K562 (cell line): ENCODE measurements around the gene SIMC1. TPM values are rescaled to one million over a fixed set of nuclear protein-coding genes. Genes with fewer than 3 reads are reported as not detected.
A peak's percentile ranks its signal among the peaks of the same experiment; 100 is the strongest.

Experiments used
- CBX5 ChIP-seq: IDR thresholded peaks from 2 replicates; pipeline ENCODE4 v1.6.1; 2014; ENCODE audit warnings: low read depth, borderline replicate concordance
- ESRRA ChIP-seq: fragments of 450-650 bp; IDR thresholded peaks from 2 replicates; pipeline ENCODE4 v1.6.1; 2014; ENCODE audit warnings: low read depth, mild to moderate bottlenecking, moderate library complexity, borderline replicate concordance
- EZH2 ChIP-seq: IDR thresholded peaks from 2 replicates; pipeline ENCODE4 v1.6.1; 2012; ENCODE audit warnings: low read depth, mild to moderate bottlenecking, inconsistent platforms, low read length, borderline replicate concordance
- HIVEP1 ChIP-seq: fragments of 250-450 bp; sonication (Bioruptor Pico); IDR thresholded peaks from 2 replicates; pipeline ENCODE4 v1.4.0; 2020; ENCODE audit warnings: mild to moderate bottlenecking
- MIER1 ChIP-seq: fragments of 450-650 bp; IDR thresholded peaks from 2 replicates; pipeline ENCODE4 v1.6.1; 2016; ENCODE audit warnings: antibody characterized with exemption, mild to moderate bottlenecking, low read depth
- MTA2 ChIP-seq: fragments of 450-650 bp; IDR thresholded peaks from 2 replicates; pipeline ENCODE4 v1.6.1; 2016; ENCODE audit warnings: low read depth
- MYC ChIP-seq, 2 experiments: fragments of 250-450 bp in 1 of 2; sonication (Bioruptor Pico) in 1 of 2; IDR thresholded peaks; 2 replicates each; pipeline versions ENCODE4 v1.5.1 to v1.6.1; 2012 to 2021; ENCODE audit warnings: low read depth in 2 of 2, borderline replicate concordance in 1 of 2, improper control_type of control experiment in 1 of 2, low read length in 1 of 2, mild to moderate bottlenecking in 1 of 2, moderate library complexity in 1 of 2
- PHF20 ChIP-seq: fragments of 450-650 bp; IDR thresholded peaks from 2 replicates; pipeline ENCODE4 v1.6.1; 2018; ENCODE audit not compliant: partially characterized antibody
- POLR2AphosphoS2 ChIP-seq: IDR thresholded peaks from 2 replicates; pipeline ENCODE4 v1.6.1; 2012; ENCODE audit warnings: low read length, improper control_type of control experiment
- PTTG1 ChIP-seq: fragments of 450-650 bp; IDR thresholded peaks from 2 replicates; pipeline ENCODE4 v1.6.1; 2016; ENCODE audit warnings: low read depth, mild to moderate bottlenecking, missing genetic modification characterization, missing compliant biosample characterization
- RBM22 ChIP-seq: fragments of 200-400 bp; formaldehyde crosslinking; IDR thresholded peaks from 2 replicates; pipeline ENCODE4 v1.6.1; 2018; ENCODE audit warnings: low read length, low read depth; ENCODE audit not compliant: poor library complexity, severe bottlenecking
- SREBF1 ChIP-seq: fragments of 150-350 bp; IDR thresholded peaks from 2 replicates; pipeline ENCODE4 v1.6.1; 2014; ENCODE audit warnings: antibody characterized with exemption, low read depth, low read length, borderline replicate concordance
- ZBTB7A ChIP-seq: IDR thresholded peaks from 2 replicates; pipeline ENCODE4 v1.6.1; 2011; ENCODE audit warnings: low read depth, mild to moderate bottlenecking, low read length, moderate library complexity, borderline replicate concordance; ENCODE audit not compliant: control insufficient read depth
- ZKSCAN1 ChIP-seq: fragments of 150-350 bp; IDR thresholded peaks from 2 replicates; pipeline ENCODE4 v1.6.1; 2016; ENCODE audit warnings: low read depth, low read length
- ZNF584 ChIP-seq: fragments of 200-800 bp; sonication (Bioruptor generic); IDR thresholded peaks from 2 replicates; pipeline ENCODE4 v1.6.1; 2016; ENCODE audit warnings: low read depth, mild to moderate bottlenecking, missing genetic modification characterization, missing compliant biosample characterization
- ZNF589 ChIP-seq: fragments of 200-800 bp; sonication (Bioruptor generic); IDR thresholded peaks from 2 replicates; pipeline ENCODE4 v1.6.1; 2016; ENCODE audit warnings: low read depth, missing genetic modification characterization, missing compliant biosample characterization
- polyA plus RNA-seq, 8 experiments: library from polyadenylated mRNA; depleted of rRNA in 4 of 8; stranded (reverse) in 5 of 8; unstranded in 3 of 8; fragments of >200 nt; fragmentation: Nextera tagmentation in 2 of 8; fragmentation: Illumina TruSeq in 1 of 8; extraction: Ambion mirVana in 2 of 8; extraction: Trizol in 1 of 8; gene quantifications; 2 replicates each; pipeline versions ENCODE4 v1.2.1 to v1.2.3, GENCODE V29; 2011 to 2014; ENCODE audit warnings: inconsistent platforms in 1 of 8, missing spikeins in 1 of 8
- total RNA-seq, 7 experiments: library from RNA; depleted of rRNA in 6 of 7; stranded (reverse); fragments of >200 nt in 6 of 7; fragmentation: Illumina TruSeq in 2 of 7; extraction: Trizol in 2 of 7; gene quantifications; 2 replicates each; pipeline versions ENCODE4 v1.2.1 to v1.2.3, GENCODE V29; 2011 to 2021; ENCODE audit warnings: low replicate concordance in 1 of 7
- TF ChIP-seq, protein P1 (sequence below), 3 experiments: fragments of 200-800 bp in 1 of 3; fragments of 250-450 bp in 1 of 3; fragments of 450-650 bp in 1 of 3; sonication (Bioruptor Pico) in 1 of 3; sonication (Bioruptor generic) in 1 of 3; formaldehyde crosslinking in 1 of 3; IDR thresholded peaks; 2 replicates each; pipeline versions ENCODE4 v1.6.1 to v1.8.0; 2016 to 2022; ENCODE audit warnings: mild to moderate bottlenecking in 2 of 3, missing genetic modification characterization in 2 of 3, missing compliant biosample characterization in 1 of 3, moderate library complexity in 1 of 3
- TF ChIP-seq, protein P2 (sequence below): fragments of 250-450 bp; sonication (Bioruptor Pico); IDR thresholded peaks from 2 replicates; pipeline ENCODE4 v1.5.0; 2020; ENCODE audit warnings: mild to moderate bottlenecking
- TF ChIP-seq, protein P3 (sequence below): fragments of 450-650 bp; formaldehyde crosslinking; IDR thresholded peaks from 2 replicates; pipeline ENCODE4 v1.4.0; 2020; ENCODE audit warnings: mild to moderate bottlenecking, moderate library complexity

Gene SIMC1
- total and polyA plus RNA-seq, 9 of the 15 experiments (the other 6 are each of a cell fraction or from before 2014, with no cell fraction given): 7.2 to 36.3 (median 14.7) TPM

DNA sequence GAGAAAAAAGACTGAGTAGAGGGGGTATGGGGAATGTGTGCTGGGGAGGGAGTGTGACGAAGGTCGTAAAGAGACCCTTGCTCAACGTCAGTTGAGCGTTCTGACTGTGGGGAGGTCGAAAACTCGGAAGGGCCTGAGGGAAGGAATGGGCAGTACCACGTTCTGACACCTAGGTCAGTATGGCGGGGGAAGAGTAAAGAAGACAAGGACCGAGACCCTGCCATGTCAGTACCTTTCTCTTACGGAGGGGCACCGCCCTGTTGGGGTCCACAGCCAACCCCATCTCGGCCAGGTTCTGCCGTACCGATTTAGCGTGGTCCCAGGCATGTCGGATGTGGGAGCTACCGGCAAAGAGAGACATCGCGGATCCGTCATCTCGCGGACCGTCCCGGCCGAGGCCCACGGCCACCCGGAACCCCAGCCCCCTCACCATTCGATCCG, 149.8 kb downstream of the SIMC1 start (continued):
- TF ChIP-seq, protein P1, sequence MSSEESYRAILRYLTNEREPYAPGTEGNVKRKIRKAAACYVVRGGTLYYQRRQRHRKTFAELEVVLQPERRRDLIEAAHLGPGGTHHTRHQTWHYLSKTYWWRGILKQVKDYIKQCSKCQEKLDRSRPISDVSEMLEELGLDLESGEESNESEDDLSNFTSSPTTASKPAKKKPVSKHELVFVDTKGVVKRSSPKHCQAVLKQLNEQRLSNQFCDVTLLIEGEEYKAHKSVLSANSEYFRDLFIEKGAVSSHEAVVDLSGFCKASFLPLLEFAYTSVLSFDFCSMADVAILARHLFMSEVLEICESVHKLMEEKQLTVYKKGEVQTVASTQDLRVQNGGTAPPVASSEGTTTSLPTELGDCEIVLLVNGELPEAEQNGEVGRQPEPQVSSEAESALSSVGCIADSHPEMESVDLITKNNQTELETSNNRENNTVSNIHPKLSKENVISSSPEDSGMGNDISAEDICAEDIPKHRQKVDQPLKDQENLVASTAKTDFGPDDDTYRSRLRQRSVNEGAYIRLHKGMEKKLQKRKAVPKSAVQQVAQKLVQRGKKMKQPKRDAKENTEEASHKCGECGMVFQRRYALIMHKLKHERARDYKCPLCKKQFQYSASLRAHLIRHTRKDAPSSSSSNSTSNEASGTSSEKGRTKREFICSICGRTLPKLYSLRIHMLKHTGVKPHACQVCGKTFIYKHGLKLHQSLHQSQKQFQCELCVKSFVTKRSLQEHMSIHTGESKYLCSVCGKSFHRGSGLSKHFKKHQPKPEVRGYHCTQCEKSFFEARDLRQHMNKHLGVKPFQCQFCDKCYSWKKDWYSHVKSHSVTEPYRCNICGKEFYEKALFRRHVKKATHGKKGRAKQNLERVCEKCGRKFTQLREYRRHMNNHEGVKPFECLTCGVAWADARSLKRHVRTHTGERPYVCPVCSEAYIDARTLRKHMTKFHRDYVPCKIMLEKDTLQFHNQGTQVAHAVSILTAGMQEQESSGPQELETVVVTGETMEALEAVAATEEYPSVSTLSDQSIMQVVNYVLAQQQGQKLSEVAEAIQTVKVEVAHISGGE (CRISPR knock-in tag; IDR thresholded peaks at IDR 0.05): peak in 1 of 3 experiments; percentile 19; a peak in 1 of 6 replicates
- TF ChIP-seq, protein P2, sequence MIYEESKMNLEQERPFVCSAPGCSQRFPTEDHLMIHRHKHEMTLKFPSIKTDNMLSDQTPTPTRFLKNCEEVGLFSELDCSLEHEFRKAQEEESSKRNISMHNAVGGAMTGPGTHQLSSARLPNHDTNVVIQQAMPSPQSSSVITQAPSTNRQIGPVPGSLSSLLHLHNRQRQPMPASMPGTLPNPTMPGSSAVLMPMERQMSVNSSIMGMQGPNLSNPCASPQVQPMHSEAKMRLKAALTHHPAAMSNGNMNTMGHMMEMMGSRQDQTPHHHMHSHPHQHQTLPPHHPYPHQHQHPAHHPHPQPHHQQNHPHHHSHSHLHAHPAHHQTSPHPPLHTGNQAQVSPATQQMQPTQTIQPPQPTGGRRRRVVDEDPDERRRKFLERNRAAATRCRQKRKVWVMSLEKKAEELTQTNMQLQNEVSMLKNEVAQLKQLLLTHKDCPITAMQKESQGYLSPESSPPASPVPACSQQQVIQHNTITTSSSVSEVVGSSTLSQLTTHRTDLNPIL (CRISPR knock-in tag): no peak
- no peak for TF ChIP-seq EZH2
- no peak for TF ChIP-seq ZNF589 (CRISPR knock-in tag)
- no peak for TF ChIP-seq RBM22
- TF ChIP-seq HIVEP1 (CRISPR knock-in tag): no peak
- no peak for TF ChIP-seq MTA2
- TF ChIP-seq, protein P3, sequence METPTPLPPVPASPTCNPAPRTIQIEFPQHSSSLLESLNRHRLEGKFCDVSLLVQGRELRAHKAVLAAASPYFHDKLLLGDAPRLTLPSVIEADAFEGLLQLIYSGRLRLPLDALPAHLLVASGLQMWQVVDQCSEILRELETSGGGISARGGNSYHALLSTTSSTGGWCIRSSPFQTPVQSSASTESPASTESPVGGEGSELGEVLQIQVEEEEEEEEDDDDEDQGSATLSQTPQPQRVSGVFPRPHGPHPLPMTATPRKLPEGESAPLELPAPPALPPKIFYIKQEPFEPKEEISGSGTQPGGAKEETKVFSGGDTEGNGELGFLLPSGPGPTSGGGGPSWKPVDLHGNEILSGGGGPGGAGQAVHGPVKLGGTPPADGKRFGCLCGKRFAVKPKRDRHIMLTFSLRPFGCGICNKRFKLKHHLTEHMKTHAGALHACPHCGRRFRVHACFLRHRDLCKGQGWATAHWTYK: no peak
- TF ChIP-seq PTTG1 (tag): no peak
- TF ChIP-seq CBX5: no peak
- TF ChIP-seq MYC (IDR thresholded peaks at IDR 0.05; ENCODE audit: low read depth, low read length): no peak
- peak; percentile 94 for TF ChIP-seq MYC (CRISPR knock-in tag; IDR thresholded peaks at IDR 0.05; ENCODE audit: borderline replicate concordance, low read depth)
- no peak for TF ChIP-seq MIER1
- 0 out of 2 replicates have a peak, but pooled peaks have one; percentile 8 for TF ChIP-seq ZBTB7A
- no peak for TF ChIP-seq POLR2AphosphoS2
- 0 out of 2 replicates have a peak, but pooled peaks have one; percentile 54 for TF ChIP-seq ZNF584 (CRISPR knock-in tag)
- TF ChIP-seq ZKSCAN1: no peak
- TF ChIP-seq SREBF1: no peak
- no peak for TF ChIP-seq ESRRA
- no peak for TF ChIP-seq PHF20
